HG03025 (cell line): ENCODE data around the gene GLP2R.

Experiments
- ATAC-seq: cut with Tn5 transposase; IDR thresholded peaks from one replicate; pipeline ENCODE4 v1.9.1; 2021; ENCODE audit warnings: mild to moderate bottlenecking, moderate library complexity; ENCODE audit not compliant: unreplicated experiment, low FRiP score

GLP2R gene

DNA sequence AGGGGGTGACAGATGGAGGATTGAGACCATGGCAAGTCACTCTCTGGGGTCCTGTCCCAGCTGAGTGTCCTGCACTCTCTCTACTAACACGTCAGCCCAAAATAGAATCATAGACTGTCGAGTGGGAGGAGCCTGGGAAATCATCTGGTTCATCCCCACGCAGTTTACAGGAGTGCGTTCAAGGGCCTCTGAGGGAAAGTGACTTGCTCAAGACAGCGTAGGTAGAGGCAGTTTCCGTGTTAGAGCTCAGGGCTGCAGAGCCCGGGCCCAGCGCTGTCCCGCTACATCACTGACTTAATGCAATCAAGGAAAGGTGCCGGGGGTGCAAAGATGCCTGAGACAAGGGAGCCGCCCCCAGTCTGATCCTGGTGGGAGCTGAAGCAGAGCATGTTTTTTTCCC, 14.2 kb upstream of the GLP2R start:
- no peak for ATAC-seq

DNA sequence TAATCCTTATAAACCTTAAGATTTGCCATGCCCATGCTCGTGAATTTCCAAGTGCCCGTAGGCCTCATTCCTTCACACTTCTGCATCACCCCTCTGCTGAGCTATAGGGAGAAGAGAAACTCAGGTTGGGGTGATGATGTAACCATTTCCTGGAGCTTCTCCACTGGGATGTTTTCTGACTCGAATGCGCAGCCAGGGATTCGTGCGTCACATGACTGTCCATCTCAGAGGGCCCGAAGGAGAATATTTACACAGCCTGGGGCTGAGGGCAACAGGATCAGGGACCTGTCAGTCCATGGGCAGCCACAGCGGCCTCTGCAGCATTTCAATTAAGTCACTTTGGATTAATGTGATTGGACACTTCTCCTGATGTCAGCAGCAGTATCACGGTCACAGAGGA, 12.6 kb upstream of the GLP2R start:
- ATAC-seq, result no peak

DNA sequence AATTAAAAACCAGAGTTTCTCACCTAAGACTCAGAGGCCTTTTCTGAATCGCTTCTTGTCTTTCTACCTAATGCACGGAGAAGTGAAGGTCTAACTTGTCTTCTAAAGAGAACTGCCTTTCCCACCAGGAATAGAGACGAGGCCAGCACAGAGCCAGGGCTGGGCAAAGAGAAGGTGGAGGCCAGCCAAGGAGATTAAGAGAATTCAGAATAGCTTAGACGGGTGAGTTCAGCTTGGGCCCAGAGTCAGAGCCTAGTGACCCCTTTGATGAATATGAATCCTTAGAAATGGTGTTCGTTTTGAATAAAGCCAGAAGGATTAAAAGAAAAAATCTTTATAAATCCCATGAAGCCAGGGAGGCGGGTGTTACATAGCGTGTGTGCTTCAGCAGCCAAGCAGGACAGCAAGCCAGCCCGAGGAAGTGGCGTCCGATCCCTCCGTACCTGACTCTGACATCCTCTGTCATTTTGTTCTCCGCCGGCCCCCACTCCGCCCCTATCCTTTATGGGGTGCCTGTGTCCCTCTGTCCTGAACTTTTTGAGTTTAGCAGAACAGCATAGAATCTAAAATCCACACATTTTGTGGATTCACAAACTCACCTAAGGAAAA, 11.3 kb upstream of the GLP2R start:
- no peak for ATAC-seq

DNA sequence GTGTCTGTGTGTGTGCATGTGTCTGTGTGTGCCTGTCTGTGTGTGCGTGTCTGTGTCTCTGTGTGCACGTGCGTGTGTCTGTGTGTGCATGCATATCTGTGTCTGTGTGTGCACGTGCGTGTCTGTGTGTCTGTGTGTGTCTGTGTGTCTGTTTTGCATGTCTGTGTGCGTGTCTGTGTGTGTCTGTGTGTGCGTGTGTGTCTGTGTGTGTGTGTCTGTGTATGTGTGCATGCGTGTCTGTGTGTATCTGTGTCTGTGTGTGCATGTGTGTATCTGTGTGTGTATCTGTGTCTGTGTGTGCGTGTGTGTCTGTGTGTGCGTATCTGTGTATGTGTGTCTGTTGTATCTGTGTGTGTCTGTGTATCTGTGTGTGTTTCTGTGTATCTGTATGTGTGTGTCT, 9.3 kb upstream of the GLP2R start:
- ATAC-seq, result no peak

DNA sequence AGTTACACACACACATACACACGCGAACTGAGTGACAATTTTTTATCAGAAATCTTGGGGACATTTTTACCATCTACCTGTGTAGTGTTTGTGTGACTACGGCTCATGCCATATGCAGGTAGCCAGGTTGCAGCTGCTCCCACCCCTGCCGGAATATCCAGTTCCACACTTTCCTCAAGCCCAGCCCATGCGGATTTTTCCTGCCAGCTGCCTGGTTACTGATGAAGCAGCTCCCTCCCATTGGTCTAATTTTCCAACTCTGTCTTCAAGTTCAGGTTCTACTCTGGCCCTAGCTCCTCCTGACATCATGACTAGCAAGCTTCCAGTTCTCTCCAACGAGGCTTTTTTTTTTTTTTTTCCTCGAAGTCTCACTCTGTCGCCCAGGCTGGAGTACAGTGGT, 8.6 kb upstream of the GLP2R start:
- no peak for ATAC-seq

DNA sequence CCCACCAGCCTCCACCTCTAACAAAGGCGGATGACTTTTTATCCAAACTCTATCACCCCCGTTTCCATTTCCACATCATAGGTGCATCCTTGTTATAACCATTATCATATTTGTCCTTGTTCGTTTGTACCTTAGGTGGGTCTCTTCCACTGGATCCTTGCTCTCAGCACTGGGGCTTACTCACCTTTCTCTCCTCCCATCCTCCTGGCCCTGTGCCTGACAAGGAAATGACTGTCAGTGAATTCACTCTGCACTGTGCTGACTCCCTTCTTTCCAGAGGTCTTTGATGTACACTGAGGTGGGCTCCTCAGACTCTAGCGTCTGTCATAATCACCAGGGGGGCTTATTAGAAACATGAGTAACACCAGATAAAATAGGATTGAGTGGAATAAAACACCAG, 7.0 kb upstream of the GLP2R start:
- no peak for ATAC-seq

DNA sequence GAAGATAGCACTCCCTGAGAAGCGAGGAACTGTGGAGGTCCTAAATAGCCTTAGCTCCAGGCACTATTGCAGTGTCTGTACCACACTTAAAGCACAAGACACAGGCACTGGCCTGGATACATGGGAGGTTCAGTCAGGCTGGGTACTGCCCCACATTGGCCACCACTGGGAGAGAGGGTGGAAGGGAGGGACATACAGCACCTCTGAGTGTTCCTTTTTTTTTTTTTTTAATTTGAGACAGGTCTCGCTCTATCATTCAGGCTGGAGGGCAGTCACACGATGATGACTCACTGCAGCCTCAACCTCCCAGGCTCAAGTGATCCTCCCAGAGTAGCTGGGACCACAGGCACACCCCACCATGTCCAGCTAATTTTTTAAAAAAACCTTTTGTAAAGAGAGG, 5.3 kb upstream of the GLP2R start:
- no peak for ATAC-seq

DNA sequence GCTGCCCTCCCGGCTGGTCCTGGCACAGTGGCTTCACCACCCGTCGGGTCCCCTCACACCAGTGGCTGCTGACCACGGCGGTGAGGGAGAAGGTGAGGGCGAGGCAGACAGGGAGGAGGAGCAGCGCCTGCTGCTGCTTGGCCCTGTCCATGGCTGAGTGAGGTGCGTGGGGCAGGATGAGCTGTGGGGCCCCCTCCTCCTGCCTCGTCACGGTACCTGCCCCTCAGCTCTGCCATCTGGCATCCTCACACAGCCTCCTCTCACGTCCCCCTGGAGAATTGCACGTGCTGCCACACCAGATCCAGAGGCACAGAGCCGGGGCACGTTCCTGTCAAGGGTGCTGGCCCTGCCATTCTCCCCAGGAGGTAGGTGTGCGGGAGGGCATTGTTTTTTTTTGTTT, 3.8 kb upstream of the GLP2R start, which contains the start of gene GSG1L2:
Gene GSG1L2 (minus strand): TSS at position 159 of the 400 bp plus-strand sequence. CDS start 8 bp downstream, at position 151.
- no peak for ATAC-seq

DNA sequence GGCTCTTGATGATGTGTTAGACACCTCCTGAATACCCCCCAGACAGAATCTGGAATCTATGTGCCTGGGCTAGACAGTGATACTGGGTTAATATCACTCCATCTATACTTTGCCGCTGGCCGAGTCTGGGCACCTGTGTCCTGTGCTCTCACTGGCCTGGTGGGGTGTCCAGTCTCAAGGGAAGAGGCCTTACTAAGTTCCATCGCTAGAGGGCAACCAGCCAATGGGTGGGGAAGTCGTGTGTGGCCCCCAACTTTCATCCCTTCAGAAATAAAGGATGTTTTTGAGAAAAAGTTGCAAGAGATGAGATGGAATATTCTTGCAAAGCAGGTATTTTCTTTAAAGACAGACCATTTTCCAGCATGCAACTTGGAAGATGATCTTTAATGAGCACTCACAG, 1.6 kb upstream of the GLP2R start:
- ATAC-seq, result no peak

DNA sequence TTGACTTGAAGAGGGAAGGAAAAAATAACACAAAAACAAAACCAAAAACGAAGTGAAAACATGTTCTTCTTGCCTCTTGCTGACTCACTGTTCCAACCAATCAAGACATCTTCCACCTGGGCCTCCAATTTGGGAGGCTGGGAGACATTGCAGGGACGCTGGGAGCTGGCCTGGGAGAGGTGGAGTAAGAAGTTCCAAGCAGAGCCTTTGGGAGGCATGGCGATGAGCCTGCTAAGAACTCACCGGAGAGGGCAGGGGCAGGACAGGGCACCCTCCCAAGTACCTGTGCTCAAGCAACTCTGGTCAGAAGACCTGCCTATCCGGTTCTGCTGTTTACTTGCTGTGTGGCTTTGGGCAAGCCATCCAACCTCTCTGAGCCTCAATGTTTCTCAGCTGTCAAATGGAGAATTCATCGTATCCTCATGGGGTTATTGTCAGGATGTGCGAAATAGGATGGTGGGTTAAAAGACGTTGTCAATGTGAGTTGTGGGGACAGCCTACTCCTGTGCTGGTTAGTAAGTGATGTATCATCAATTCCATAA, 856 bp upstream of the GLP2R start:
- no peak for ATAC-seq

DNA sequence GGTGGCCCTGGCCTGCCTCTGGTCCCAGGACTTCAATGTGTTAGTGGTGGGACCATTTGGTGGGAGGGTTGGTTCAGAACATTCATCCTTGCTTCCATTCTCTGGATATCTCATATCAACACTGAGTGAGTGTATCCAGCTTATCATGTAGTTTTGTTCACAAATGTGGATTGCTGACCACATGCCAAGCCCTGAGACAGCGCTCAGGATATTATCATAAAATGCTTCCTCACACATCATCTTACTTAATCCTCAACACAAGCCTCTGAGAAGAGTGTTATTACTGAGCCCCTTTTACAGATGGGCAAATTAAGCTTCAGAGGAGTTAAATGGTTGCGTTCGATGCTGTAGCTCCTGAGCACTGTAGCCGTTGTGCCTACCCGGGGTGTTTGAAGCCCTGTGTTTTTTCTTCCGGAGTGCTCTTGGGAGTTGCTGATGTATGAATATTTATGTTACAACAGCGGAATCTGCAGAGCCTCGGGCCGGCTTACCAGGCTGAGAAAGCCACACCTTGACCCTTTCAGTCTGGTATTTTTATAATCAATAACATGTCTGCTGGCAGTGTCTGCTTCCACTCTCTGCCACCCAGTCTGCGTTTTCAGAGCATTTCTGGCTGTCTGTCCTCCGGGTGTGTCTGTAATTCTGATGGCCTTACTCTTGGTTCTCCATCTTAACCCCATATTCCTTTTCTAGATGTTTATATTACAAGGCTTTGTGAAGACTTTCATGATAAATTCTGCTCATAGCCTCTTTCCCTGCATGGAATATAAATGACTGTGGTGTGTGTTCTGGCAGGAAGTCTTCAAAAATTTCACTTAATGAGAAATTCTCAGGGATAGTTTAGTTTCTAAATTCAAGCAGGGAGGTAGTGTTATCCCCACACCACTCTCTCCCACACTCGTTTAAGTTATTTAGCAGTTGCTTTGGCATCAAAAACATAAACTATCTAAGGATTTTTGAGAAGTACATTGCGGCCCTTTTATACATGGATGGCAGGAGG, 2.9 kb downstream of the GLP2R start:
- ATAC-seq, result no peak

DNA sequence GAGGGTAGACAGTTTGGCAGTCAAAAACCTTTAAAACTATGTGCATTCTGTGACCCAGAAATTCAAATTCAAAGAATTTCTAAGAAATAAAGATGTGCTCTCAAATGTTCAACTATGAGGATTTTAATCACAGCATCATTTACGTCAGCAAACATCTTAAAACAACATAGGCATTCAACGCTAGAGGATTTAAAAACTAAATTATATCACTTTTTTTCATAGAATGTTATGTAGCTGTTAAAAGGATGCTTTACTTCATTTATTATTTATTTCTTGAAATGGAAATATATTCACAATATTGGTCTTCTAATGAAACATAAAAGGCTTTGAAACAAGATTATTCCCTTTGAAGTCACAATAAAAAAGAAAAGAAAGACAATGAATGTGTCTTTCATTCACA, 3.6 kb downstream of the GLP2R start:
- ATAC-seq, result no peak

DNA sequence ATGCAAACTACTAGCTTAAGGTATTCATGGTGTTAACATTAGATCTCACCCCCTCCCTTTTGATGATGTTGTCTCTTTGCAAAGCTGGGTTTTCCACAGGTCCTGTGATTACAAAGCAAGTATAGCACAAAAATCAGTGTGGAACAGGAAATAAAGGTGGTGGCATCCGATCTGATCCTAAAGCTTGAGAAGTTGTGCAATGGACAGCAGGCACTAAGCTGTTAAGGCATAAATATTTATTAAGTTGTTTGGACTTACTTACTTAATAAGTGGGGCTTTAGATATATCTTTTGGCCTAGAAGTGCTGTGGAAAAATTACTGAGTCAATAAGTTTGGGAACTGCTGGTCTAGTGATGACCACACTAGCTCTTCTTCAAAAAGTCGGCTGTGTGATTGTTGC, 5.0 kb downstream of the GLP2R start:
- no peak for ATAC-seq

DNA sequence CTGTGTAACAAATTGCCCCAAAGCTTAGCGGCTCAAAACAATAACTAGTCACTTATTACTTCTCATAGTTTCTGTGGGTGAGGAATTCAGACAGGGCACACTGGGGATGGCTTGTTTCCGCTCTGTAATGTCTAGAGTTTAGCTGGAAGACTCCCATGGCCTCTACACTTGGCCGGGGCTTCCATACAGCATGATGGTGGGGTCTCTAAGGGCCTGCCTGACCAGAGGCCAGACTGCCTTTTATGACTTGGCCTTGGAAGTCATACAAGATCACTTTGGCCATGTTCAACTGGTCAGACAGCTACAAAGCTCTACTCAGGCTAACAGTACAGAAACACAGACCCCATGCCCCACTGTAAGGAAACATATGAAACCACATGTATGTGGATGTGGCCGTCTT, 8.2 kb downstream of the GLP2R start:
- ATAC-seq, result no peak

DNA sequence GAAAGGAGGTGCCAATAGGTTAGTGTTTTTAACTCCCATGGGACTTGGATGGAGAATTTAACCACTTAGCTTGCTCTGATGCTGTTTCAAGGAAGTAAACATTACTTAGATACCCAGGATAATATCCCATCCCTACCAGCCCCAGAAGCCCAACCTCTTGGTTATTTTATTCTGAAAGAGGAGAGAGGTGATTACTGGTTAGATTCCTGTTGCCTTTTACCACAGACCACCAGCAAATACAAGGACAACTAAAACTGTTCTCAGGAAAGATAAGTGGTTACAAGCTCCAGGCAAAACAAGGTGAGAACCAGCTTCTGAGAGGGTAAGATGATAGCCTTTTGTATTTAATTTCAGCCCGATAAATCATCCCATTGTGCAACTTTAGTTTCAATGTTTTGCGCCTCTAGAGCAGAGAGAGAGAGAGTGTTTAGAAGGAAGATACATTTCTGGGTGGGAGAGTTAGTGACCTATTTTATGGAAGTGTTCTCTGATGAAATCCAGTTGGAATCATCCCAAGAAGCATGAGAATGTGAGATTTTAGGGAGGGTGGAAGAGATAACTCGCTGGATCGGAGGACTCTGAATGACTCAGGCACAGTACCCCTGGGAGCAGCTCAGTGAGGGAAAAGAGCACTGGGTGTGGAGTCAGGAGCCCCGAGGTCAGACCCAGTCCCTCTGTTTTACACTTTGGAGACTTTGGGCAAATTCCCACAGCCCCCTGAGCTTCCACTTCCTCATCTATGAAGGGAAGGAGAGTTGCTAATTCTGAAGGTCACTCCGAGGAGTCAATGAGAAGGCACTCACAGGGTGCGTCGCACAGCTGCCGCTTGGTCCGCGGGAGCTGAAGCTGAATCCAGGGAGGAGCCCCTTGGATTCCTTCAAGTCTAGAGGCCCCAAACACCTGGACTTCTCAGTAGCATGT, 12.1 kb downstream of the GLP2R start:
- no peak for ATAC-seq

DNA sequence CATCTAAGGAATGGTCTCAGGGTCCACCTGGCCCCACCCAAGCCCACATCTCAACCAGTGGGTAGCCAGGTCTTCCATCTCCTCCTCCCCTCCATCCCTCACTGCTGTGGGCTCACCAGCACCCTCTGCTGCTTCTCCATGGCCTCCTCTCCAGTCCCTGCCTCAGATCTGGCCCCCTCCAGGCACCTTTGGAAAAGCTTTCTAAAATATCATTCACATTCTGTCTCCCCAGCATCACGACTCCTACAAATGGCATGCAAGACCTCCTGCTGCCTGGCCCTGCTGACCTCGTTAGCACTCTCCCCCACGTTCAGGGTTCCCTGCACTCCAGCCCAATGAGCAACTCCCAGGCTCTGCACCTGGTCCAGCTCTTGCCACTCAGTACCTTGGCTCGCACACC, 13.7 kb downstream of the GLP2R start:
- ATAC-seq, result no peak

DNA sequence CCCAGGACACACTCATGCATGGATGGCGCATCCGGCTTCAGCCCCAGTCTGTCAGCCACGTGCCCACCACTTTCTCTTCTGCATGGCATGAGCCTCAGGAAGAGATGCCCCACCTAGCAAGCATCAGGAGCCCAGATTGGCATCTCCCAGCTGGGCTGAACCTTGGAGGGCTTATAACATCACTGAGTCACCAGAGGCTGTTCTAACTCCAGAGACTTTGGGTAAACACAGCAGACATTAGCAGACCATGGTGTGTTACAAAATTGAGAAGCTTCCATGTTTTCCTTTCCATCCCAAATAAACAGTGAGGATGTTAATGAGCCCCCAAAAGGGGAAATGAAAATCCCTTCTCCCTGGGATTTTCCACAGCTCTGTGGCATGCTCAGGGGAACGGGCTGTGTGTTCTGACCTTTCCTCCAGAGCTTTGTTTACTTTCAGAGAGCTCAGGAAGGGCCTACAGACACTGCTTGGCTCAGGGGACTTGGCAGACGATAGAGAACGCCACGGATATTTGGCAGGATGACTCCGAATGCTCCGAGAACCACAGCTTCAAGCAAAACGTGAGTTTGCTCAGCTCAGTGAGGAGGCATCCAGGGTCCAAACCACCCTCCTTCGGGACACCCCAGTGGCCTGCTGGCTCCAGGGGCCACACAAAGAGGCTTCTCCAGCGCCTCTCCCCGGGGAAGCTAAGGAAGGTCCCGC, 16.5 kb downstream of the GLP2R start:
- no peak for ATAC-seq

DNA sequence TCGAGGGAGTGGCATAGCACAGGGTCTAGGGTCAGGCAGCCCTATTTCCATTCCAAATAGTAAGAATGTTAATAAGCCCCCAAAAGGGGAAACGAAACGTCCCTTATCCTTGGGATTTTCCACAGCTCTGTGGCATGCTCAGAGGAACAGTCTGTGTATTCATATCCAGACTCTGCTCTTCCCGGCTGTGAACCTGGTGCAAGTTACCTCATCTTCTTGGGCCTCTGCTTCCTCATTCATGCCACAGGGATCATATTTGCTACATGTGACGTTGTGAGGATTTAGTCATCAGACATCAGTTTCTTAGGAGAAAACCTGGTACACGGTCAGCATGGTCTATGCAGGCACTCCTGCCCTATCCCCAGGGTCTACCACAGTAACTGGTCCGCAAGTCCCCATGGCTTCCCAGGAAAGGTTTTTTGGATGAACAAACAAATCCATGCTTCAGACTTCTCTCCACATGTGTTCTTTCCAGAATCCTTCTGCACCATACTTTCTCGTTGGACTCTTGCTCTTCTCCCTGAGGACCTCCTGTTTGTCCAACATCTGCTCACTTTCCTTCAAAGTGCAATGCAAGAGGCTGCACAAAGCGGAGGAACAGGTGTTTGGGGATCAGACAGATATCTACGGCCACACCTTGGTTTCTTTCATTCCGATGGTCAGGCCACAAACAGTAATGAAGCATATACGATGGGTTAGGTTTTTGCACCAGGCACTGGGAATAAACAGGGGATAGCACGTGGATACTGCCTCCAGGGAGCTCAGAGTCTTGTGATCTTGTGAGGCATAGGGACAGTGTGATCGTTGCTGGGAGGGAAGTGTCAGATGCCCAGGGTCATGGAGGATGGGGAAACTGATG, 17.7 kb downstream of the GLP2R start:
- no peak for ATAC-seq

DNA sequence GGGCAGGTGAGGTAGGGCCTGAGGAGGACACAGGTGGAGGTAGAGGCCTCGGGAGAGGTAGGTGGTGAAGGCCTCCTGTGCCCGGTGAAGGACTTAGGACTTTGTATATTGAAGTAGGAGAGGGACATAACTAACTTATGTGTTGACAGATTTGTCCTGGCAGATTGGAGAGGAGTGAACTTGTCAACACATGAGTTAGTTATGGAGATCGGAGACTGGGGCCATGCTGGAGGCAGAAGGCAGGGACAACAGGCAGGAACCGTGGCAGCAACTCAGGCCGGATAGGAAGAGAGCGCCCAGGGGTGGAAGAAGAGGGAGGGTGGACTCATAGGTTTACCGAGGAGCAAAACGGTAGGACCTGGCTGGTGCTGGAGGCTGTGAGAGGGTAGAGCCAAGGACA, 18.4 kb downstream of the GLP2R start:
- no peak for ATAC-seq
